Suppressor macrophage (primary cell): ENCODE data around the gene PPBP.

ENCODE experiments used
- DNase-seq, 4 experiments: peaks; one replicate each; pipeline ENCODE4 v3.0.0-alpha.2; 2020 to 2022
- total RNA-seq, 17 experiments: gene quantifications; one replicate each; lab custom pipeline; 2026; ENCODE audit warnings: mixed read lengths in 6 of 17, inconsistent platforms in 3 of 17; lab: John Stamatoyannopoulos, UW

Gene PPBP
- 0 to 0.55 (median 0) reads per million in 17 experiments for total RNA-seq

DNA sequence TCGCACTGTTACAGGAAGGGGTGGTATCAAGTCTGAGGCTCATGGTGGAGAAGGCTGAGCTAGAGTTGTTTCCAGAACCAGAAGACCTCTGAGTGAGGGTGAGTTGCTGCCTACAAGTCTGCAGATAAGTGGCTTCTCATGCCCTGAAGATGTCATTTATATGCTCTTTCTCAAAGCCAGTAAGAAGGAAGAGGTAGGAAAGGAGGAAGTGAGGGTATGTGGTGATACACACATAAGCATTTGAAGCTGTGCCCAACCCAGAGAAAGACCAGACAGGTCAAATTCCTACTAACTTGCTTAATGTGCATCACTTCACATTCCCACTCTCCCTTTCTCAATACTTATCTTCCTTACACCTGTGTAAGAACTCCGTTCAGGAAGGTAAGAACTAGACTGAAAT lies at the start of gene PPBP:
TSS of gene PPBP (minus strand) at position 130 of the 400 bp plus-strand sequence. CDS start at position 43, 87 bp downstream.
- DNase-seq: peak; percentile 16 to 49 (median 28)

- DNase-seq: peak in 1 of 4 experiments; percentile 9
Observed at GRCh38 chr4:74037076-74037955, 49.3 kb upstream of the PPBP start.

DNA sequence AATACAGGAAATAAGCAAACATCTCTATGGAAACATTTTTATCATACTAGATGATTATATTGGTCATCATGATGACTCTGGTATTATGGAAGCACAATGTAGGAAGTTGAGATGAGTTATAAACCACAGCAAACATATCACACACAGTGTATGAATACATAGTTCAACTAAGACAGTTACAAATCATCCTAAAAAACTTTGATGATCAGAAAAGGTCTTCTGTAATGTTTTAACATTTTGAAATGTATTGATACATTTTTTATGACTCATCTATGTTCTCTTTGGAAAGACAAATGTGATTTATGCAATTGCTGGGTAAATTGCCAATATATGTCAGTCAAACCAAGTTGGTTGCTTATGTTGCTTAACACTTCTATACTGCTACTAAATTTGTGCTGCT lies 45.7 kb upstream of the PPBP start:
- peak in 2 of 4 experiments; percentile 65 to 83 for DNase-seq

- DNase-seq: no peak
Observed at GRCh38 chr4:74032064-74032463, 44.1 kb upstream of the PPBP start.

GRCh38 chr4:74031576-74031975 lies 43.6 kb upstream of the PPBP start:
- peak in 3 of 4 experiments; percentile 47 to 62 (median 51) for DNase-seq

DNA sequence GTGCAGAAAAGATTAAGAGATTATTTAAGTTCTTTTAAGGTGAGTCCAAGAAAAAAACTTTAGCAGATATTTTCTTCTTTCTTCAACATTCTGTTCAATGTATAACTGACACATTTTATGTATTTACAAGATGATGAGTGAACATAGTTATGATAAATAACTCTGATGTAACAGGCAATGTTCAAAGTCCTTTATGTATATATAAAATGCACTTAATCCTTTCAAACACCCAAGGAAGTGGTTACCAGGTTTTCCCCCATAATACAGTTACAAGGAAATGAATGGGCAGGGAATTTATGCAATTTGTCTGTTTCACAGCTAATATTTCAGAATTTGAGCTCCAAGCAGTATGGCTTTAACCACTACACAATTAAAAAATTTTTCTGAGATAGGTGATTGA lies 42.3 kb upstream of the PPBP start:
- DNase-seq: no peak

DNA sequence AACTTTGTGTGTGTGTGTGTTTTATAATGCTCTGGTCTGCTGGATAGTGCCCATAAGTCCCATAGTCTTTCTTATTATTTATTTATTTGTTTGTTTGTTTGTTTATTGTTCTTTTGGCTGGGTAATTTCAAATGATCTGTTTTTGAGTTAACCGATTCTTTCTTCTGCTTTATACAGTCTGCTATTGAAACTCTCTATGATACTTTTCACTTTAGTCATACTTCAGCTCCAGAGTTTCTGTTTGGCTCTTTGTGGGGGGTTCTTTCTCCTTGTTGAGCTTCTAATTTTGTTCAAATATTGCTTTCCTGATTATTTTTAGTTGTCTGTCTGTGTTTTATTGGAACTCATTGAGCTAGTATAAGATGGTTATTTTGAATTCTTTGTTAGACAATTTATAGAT lies 40.5 kb upstream of the PPBP start:
- DNase-seq: no peak

GRCh38 chr4:74023709-74024108 lies 35.7 kb upstream of the PPBP start:
- no peak for DNase-seq

- DNase-seq: peak in 3 of 4 experiments; percentile 54 to 78 (median 75)
Observed at GRCh38 chr4:74021601-74022000, 33.6 kb upstream of the PPBP start.

- peak; percentile 66 to 93 (median 80) for DNase-seq
Observed at GRCh38 chr4:74018771-74019170, 30.8 kb upstream of the PPBP start.

GRCh38 chr4:74018116-74018515 lies 30.1 kb upstream of the PPBP start:
- peak in 2 of 4 experiments; percentile 80 to 81 for DNase-seq

DNA sequence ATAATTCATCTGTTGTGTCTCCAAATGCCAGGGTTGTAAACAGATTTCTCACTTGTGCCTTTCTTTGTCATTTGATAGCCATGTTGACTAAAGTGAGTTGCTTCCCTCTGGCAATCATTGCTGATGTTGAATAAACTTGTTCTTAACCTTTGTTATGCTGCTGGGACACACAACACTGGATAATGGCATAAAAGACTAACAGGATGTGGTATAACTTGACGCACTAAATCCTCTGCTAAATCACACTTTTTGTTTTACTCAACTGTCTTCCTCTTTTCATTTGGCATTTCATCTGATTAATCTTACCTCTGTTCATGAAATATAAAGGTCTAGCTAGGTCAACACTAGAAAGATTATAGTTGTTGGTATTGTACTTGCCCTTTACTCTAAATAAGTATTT lies 28.1 kb upstream of the PPBP start:
- DNase-seq: peak; percentile 31 to 85 (median 63)

DNA sequence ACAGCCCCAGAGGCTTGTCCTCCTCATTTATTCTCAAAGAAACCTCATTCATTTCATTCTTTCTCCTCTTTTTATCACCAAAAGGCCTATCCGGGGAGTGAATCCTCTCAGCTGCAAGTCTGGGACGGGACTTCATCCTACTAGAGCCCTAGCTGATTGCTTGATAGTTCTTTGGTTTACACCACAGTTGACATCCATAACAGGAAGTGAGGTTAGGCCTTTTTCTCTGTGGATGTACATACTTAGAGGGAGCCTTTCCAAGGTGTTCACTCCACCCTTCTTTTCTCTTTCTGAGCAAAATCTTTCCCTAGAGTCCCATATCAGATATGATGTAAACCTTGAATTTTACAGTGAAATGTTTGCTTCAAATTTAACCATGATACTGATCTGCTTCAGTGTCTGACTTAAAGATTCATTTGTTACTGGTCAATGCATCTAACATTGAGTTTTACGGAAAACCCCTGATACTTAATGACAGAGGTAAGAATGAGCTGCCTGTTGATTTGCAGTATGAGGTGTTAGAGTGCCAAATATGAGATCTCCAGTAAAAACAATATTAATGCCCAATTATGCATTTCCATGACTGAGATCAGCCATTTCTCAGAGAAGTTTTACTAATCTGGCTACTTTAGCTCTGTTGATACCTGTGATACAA lies 27.3 kb upstream of the PPBP start:
- DNase-seq: no peak

DNA sequence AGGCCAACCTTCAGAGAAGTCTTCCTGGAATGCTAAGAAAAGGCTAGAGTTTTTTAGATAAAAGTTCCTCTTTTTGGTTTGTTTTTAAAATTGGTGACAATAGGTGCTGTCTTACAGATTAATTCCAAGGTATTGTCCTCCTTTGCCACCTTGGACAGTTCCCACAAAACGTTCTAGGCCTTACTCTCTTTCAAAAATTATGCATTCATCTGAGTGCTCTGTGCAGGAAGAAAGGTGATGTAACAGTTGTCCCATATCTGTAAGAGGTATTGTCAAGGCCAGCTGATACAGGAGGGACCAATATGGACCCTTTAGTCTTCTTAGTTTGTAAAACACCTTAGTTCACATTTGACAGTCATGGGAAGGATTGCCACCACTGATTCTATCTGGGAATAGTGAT lies 26.3 kb upstream of the PPBP start:
- no peak for DNase-seq

- DNase-seq: peak; percentile 30 to 66 (median 50)
Observed at GRCh38 chr4:74013264-74013663, 25.3 kb upstream of the PPBP start.

GRCh38 chr4:74012130-74012529 lies 24.1 kb upstream of the PPBP start:
- peak in 1 of 4 experiments; percentile 36 for DNase-seq

DNA sequence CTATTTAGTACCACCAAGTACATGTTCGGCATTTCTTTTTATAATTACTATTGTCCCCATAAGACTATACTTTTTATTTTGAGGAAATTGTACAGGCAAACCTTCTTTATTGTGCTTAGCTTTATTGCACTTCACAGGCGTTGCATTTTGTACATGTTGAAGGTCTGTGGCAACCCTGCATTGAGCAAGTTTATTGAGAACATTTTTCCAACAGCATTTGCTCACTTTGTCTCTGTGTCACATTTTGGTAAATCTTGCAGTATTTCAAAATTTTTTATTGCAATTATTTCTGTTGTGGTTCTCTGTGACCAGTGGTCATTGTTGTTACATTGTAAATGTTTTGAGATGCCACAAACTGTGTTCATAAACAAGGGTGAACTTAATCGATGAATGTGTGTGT lies 21.3 kb upstream of the PPBP start:
- DNase-seq: no peak

GRCh38 chr4:74006009-74006476 lies 18.1 kb upstream of the PPBP start:
- peak in 1 of 4 experiments; percentile 27 for DNase-seq

- DNase-seq: no peak
Observed at GRCh38 chr4:74005528-74005927, 17.5 kb upstream of the PPBP start.

GRCh38 chr4:74004668-74005067 lies 16.7 kb upstream of the PPBP start:
- DNase-seq: no peak

- no peak for DNase-seq
Observed at GRCh38 chr4:74000301-74000700, 12.3 kb upstream of the PPBP start.

DNA sequence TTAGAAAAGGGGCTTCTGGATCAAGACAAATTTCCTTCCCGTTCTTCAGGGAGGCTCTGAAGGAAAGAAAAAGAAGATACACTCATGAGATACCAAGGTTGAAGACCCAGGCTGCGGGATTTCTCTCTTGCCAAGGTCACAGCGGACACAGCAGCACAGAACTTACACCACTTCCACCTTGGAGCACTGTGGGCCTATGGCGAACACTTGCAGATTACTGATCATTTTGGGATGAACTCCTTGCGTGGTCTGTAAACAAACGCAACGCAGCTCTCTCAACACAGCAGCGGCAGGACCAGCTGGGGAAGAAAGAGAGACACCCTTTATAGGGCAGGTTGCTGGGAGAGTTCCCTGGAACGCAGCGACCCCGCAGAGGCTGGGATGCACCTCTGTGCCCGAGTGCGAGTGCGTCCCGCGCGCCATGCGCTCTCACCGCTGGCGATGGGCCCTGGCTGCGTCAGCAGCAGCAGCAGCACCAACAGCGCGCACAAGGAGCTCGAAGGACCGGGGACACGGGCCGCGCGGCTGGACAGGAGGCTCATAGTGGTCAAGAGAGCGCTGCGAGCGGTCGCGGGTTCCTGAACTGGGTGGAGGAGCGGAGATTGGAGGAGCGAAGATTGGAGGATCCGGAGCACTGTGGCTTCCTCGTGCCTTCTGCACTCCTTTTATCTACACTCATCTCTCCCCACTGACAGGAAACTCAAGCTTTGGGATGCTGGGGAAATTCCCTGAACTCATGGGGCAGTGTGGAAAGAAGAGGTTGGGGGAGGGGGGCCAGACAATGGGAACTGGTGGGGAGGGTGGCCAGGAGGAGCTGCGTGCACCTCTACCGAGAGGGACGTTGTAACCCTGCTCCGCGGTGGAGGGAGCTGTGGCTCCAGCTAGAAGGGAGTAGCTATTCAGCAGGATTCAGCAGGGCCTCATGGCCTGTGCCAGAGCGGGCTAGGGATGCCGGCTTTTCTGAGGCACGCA lies 10.3 kb upstream of the PPBP start, which contains the start of gene CXCL5:
TSS of gene CXCL5 (minus strand) at position 638 of the 972 bp plus-strand sequence. CDS start at position 542, 96 bp downstream.
- peak in 2 of 4 experiments; percentile 31 to 51 for DNase-seq
